GM19397 (cell line): ENCODE data around the gene STX1A.
"Not testable (repeated sequence)": the region's sequence is repeated elsewhere in the genome, so short reads cannot be mapped to it uniquely, and the experiment has no call there.

ENCODE experiments used
- ATAC-seq: cut with Tn5 transposase; IDR thresholded peaks from one replicate; pipeline ENCODE4 v1.9.1; 2021; ENCODE audit warnings: mild to moderate bottlenecking, moderate library complexity; ENCODE audit not compliant: unreplicated experiment

The STX1A gene

GRCh38 chr7:73655309-73655708 lies 64.2 kb downstream of the STX1A start:
- ATAC-seq = not testable (repeated sequence)

GRCh38 chr7:73652541-73652949 lies 66.9 kb downstream of the STX1A start:
- ATAC-seq = no peak

GRCh38 chr7:73650524-73650923 lies 68.9 kb downstream of the STX1A start:
- no peak for ATAC-seq

DNA sequence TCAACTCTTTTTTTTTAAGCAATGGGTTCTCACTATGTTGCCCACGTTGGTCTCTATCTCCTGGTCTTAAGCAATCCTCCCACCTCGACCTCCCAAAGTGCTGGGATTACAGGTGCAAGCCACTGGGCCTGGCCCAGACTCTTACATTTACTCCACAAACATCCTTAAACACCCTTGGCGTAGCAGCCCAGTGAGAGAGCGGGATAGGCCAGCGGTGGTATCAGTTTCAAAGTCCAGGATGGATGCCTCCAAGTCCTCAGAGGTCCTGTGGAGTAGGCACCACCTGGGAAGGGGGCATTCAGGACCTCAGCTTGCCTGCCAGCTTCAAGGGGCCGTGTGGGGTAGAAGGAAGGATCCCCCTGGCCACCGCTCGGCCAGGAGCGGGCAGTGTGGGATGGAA lies 69.9 kb downstream of the STX1A start:
- ATAC-seq = no peak
